Measurements from ENCODE around the gene PPP1R14B.

DNA sequence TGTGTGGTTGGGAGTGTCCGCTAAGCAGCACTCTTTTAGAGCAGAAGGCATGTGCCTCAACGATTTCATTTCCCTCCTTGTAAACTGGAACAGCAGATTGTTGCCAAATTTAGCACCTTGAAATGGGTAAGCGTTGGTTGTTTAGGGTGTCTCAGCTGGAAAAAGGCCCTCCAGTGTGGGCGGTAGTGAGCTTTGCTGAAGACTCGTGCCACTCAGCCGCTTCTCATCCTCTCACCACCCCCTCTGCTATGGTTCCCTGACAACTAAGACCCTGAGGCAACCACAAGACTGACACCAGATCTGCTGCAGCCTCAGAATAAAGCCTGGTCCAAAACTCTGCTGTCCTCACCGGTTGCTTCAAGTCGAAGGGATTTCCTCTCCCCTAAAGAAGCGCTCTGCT lies 50.1 kb downstream of the PPP1R14B start:
- TF ChIP-seq CTCF (IDR thresholded peaks at IDR 0.05) (no peak), POLR2A (IDR thresholded peaks at IDR 0.05) (no peak)

Measured in Peyer's patch (tissue), 4 donors.